GM19395 (cell line): ENCODE measurements around the gene TAPBPL.
A peak's percentile ranks its signal among the peaks of the same experiment; 100 is the strongest.
"Not testable (repeated sequence)": the region's sequence is repeated elsewhere in the genome, so short reads cannot be mapped to it uniquely, and the experiment has no call there.

Experiments used
- ATAC-seq: cut with Tn5 transposase; IDR thresholded peaks from one replicate; pipeline ENCODE4 v1.9.1; 2021; ENCODE audit warnings: mild to moderate bottlenecking, moderate library complexity; ENCODE audit not compliant: unreplicated experiment

TAPBPL gene, protein sequence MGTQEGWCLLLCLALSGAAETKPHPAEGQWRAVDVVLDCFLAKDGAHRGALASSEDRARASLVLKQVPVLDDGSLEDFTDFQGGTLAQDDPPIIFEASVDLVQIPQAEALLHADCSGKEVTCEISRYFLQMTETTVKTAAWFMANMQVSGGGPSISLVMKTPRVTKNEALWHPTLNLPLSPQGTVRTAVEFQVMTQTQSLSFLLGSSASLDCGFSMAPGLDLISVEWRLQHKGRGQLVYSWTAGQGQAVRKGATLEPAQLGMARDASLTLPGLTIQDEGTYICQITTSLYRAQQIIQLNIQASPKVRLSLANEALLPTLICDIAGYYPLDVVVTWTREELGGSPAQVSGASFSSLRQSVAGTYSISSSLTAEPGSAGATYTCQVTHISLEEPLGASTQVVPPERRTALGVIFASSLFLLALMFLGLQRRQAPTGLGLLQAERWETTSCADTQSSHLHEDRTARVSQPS

DNA sequence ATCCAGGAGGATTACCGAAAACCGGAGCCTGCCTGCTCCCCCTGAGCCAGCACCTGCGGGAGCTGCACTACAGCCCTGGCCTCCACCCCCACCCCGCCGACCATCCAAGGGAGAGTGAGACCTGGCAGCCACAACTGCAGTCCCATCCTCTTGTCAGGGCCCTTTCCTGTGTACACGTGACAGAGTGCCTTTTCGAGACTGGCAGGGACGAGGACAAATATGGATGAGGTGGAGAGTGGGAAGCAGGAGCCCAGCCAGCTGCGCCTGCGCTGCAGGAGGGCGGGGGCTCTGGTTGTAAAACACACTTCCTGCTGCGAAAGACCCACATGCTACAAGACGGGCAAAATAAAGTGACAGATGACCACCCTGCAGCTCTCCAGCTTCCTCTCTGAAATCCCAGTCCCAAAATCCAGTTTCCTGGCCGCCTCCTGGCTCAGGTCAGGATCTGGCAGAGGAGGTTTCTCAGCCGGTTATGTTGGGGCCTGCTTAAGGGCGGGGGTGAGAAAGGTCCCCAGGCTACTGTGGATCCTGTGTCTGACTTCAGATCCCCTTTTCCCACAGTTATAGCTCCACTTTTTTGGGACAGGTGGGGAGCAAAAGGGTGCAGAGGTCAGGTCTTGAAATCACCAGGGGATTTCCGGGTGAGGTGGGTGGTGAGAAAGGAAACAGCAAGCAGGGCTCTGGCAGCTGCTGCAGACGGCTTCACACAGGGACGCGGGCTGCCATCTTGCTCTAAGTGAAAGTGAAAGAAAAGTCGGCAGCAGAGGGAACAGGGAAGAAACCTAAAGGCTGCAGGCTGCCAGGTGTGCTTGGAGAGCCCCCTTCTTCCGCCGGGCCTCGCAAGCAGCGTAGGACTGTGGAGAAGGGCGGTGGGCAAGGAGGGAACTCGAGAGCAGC is at the start of gene TAPBPL:
TSS of gene TAPBPL (plus strand) at position 695 of the 897 bp plus-strand sequence. CDS start 207 bp downstream, outside the sequence.
- peak; percentile 69 for ATAC-seq

DNA sequence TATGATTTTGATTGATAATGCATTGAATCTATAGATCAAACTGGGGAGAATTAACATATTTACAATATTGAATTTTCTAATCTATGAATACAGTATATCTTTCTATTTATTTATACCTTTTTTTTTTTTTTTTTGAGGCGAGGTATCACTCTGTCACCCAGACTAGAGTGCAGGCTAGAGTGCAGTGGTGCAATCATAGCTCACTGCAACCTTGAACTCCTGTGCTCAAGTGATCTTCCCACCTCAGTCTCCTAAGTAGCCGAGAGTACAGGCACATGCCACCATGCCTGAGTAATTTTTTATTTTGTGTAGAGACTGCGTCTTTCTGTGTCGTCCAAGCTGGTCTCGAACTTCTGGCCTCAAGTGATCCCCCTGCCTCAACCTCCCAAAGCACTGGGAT is 47.5 kb upstream of the TAPBPL start:
- ATAC-seq, result no peak

DNA sequence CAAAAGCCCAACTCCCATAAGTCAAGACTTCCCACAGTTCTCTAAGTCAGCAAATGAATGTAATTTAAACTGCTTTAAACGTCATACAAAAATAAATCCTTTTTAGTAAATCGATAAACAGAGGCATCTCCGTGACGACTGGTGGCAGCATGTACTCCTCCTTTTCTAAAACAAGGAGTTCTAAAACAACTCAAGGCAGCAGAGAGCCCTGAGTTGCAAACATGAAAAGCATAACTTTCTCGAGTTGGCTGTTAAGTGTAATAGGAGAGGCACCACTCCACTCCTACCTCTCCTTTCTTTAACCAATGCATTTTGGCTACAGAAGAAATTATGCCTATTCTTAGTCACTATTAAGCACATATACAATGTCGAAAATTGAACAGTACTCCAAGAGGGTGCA is 45.9 kb upstream of the TAPBPL start:
- no peak for ATAC-seq

GRCh38 chr12:6407236-6407954 is 44.4 kb upstream of the TAPBPL start:
- ATAC-seq, result no peak

DNA sequence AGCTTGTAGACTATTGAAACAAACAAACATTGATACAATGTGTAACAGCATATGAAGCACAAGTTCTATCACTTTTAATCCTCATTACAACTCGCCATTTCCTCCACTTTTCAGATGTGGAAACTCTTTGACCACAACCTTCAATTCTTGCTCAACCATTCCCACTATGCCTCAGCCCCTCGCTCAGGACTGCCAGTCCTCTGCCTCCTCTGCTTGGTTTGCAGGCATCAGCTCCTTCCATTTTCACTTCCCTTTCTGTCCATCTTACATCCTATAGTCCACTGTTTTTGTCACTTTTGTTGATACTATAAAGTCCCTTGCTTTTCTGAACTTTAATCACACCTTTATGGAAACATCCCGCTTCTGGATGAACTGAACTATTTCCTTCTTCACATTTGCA is 35.2 kb upstream of the TAPBPL start:
- no peak for ATAC-seq

DNA sequence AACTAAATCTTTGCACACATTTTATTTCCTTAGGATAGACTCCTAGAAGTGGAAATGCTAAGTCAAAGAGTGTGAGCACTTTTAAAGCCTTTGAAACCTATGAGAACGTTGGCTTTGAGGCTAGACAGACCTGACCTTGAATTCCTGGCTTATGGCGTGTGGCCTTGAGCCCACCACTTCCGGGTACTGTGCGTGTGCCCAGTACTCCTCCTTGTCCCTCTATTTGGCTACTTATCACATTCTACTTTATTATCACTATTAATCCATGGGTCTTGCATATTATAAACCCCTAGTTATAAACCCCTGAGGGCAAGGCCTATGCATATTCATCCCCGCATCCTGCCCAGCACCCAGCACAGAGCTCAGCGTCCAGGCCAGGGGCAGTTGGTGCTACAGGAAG is 33.0 kb upstream of the TAPBPL start:
- ATAC-seq, result no peak

DNA sequence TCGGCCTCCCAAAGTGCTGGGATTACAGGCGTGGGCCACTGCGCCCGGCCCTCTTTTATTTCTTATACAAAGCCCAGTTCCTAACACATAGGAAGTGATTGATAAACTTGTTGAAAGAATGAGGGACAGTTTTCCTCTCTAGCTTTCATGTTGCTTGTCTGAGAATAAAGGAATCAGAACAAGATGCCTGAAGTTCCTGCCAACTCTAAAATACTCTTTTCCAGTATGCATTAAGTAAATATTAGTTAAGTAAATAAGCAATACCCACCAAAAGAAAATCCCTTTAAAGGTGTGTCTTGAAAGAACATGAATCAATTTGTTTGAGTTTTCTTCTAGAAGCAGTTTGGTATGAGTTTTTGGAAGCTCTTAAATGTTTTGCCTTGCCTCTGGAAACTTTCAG is 31.5 kb upstream of the TAPBPL start:
- no peak for ATAC-seq

- ATAC-seq, result peak; percentile 57
Observed at GRCh38 chr12:6423267-6424007, 28.4 kb upstream of the TAPBPL start.

DNA sequence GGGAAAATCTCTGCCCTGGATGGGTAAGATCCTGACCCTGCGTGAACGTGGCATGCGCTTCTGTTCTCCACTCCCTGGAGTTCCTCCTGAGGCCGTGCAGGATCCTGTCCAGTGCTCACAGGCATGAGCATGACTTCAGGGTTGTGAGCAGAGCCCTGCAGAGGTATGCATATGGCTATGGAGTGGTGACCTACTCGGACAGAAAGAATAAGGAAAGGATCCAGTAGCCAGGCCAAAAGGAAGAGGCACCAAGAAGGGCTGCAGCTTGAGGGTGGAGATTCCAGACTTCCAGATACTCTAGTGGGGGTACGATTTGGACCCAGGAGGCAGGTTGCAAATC is 27.9 kb upstream of the TAPBPL start:
- no peak for ATAC-seq

DNA sequence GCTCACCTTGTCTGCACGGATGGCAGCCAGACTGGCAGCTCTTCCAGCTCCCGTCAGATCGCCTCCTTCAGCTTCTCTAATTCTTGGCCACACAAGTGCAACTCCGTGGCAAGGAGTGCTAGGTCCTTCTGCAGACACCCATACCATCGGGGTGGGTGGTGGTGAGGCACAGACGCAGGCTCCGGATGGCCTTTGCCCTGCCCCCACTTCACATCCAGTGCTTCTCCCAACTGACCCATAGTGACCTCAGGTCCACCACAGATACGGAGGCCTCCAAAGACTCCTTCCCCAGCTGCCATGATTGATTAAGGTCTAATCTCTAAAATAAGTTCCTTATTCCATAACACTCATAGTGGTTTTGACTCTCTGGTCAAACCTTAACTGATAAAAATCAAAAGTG is 27.0 kb upstream of the TAPBPL start:
- ATAC-seq, result no peak

DNA sequence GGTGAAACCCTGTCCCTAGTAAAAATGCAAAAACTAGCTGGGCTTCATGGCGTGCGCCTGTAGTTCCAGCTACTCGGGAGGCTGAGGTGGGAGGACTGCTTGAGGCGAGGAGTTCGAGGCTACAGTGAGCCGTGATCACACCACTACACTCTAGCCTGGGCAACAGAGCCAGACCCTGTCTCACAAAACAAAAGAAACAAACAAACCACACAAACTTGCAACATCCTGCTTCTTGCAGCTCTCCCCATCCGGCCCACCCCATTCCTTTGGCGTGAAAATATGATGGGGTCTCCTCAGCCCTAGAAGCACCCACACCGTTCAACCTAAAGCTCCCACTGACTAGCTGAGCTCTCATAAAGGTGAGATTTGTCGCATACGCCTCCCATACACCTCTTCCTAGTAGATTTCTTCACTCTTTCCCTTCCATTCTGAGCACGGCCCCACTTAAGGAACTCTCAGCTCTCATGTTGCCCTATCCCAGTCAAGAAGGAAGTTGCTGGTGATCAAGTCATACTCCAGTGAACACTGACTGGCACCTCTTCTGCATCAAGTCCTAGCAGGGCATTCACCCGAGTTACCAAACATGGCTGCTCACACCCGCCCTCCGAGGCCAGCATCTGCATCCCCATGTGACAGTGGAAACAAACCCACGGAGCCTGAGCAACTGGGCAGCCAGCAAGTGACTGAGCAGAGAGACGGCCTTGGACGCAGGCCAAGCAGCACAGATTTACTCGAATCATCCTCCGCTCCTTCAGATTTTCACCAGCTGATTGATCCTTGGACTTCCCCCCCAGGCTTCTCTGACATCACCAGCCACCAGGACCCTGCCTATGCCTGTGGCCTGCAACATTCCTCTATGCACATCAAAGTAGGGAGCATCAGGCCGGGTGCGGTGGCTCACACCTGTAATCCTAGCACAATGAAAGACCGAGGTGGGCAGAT is 26.0 kb upstream of the TAPBPL start:
- no peak for ATAC-seq

- peak; percentile 67 for ATAC-seq
Observed at GRCh38 chr12:6426882-6427671, 24.8 kb upstream of the TAPBPL start.

DNA sequence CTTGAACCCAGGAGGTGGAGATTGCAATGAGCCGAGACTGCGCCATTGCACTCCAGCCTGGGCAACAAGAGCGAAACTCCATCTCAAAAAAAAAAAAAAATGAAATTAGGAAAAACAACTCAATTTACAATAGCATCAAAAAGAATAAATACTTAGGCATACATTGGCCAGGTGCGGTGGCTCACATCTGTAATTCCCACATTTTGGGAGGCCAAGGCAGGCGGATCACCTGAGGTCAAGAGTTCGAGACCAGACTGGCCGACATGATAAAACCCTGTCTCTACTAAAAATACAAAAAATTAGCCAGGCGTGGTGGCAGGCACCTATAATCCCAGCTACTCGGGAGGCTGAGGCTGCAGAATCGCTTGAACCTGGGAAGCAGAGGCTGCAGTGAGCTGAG is 24.0 kb upstream of the TAPBPL start:
- not testable (repeated sequence) for ATAC-seq

- ATAC-seq, result no peak
Observed at GRCh38 chr12:6428326-6428725, 23.5 kb upstream of the TAPBPL start.

- no peak for ATAC-seq
Observed at GRCh38 chr12:6430124-6430989, 21.5 kb upstream of the TAPBPL start.

DNA sequence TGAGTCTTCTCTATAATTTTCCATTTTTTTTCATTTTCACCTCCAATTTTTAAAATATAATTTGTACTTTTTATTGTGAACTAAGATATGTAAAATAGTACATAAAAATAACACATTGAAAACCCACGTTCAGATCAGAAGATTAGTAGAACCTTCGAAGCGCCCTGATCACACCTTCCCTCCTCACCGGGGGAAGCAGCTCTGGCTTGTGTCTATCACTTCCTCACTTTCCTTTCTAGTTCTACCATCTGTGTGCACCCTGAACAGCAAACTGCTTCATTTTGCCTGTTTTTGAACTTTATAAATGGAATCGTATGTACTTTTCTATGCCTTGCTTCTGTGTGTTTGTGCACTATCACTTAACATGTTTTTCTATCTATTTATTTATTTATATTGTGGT is 18.9 kb upstream of the TAPBPL start:
- no peak for ATAC-seq

DNA sequence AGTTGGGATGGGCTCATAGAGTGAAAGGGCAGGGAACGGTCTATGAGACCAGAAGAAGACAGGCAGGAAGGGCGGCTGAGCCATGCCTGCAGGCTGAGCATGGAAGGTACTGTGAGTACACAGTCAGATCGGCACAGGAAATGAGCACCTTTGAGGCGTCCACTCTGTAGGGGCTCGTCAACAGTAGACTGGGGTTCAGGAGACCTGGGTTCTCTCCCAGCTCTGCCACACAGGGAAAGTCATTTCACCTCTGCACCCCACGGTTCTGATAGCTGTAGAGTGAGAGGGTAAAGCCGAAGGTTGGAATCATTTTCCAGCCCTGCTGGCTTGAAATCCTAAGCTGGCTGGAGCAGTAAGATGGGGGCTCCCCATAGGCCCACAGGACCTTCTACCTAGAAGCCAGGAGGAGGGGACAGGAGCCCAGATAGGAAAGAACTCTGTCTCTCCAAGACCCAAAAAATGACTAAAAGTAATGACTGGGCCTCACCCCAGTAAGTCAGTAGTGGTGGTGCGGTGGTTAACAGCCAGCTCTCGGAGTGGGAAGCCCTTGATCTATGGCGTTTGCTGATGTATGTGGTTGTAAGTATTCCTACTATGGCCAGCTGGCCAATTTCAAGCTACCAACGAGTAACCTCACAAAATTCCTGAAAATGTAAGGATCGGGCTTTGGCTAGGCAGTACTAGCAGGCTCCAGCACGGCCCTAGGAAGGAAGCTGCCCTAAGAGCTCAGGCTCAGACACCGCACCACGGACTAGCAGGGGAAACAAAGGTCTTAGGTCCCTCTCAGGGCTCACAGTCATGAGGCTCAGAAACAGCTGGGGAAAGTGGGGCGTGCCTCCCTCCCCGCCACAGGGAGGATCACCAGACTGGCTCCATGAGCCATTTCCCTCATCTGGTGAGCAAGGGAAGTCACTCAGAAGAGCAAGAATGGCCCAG is 17.4 kb upstream of the TAPBPL start:
- no peak for ATAC-seq
